HCT116 (cell line): ENCODE data around the gene TUBA4B. TPM values are rescaled to one million over a fixed set of nuclear protein-coding genes. Genes with fewer than 3 reads are reported as not detected.

Experiments used
- ATAC-seq: fragments of 200-7000 bp; cut with Tn5 transposase; 2 replicates; pipeline ENCODE4 v1.9.1; 2020; ENCODE audit warnings: mild to moderate bottlenecking, moderate library complexity
- BruUV-seq: library from RNA; stranded (reverse); fragments of 400-500 nt; replicated peaks from 2 replicates; lab custom pipeline; 2021; lab: Mats Ljungman, UMichigan
- CTCF ChIA-PET: fragments of 300-600 bp; sonication (Branson Sonifier 250); formaldehyde crosslinking; loops from one replicate; lab custom pipeline; 2021; ENCODE audit warnings: antibody characterized with exemption; lab: Charles Lee
- POLR2A ChIA-PET: fragments of 300-600, 350-600 bp; sonication (Branson Sonifier 250); formaldehyde crosslinking; loops from one replicate; lab custom pipeline; 2021; ENCODE audit warnings: antibody characterized with exemption; lab: Charles Lee
- RAD21 ChIA-PET, 2 experiments: fragments of 300-600 bp; sonication (Branson Sonifier 250); formaldehyde crosslinking; loops; one replicate each; lab custom pipeline; 2023; ENCODE audit warnings: low total read pairs in 2 of 2; ENCODE audit not compliant: uncharacterized antibody in 2 of 2, unreplicated experiment in 2 of 2, low non-redundant PET in 1 of 2; lab: Charles Lee
- DNase-seq: peaks from one replicate; pipeline ENCODE4 v3.0.0-alpha.2; 2010; ENCODE audit warnings: low read depth, low spot score
- H2AFZ ChIP-seq: fragments of 200-600 bp; shearing (Covaris generic), sonication (generic); 2 replicates; pipeline ENCODE4 v1.6.1; 2017; ENCODE audit warnings: low read depth, mixed run types, mixed read lengths, antibody characterized with exemption, low read length; ENCODE audit not compliant: poor library complexity, severe bottlenecking
- H3K27ac ChIP-seq: 2 replicates; pipeline ENCODE4 v1.5.1; 2012; ENCODE audit warnings: low read depth, low read length
- H3K27me3 ChIP-seq: fragments of 200-600 bp; sonication (generic); 2 replicates; pipeline ENCODE4 v1.6.1; 2016; ENCODE audit warnings: mixed run types, low read length, mixed read lengths; ENCODE audit not compliant: insufficient read depth
- H3K36me3 ChIP-seq, 2 experiments: fragments of 200-500 bp in 1 of 2; fragments of 200-600 bp in 1 of 2; sonication (Bioruptor generic) in 1 of 2; sonication (generic) in 1 of 2; 2 replicates each; pipeline versions ENCODE4 v1.5.1 to v1.6.1; 2014 to 2016; ENCODE audit warnings: low read length in 2 of 2, inconsistent platforms in 1 of 2, mixed read lengths in 1 of 2, mixed run types in 1 of 2; ENCODE audit not compliant: insufficient read depth in 2 of 2, control insufficient read depth in 1 of 2
- H3K4me1 ChIP-seq, 2 experiments: fragments of 200-600 bp in 1 of 2; sonication (generic) in 1 of 2; 2 replicates each; pipeline versions ENCODE4 v1.5.1 to v1.6.1; 2012 to 2017; ENCODE audit warnings: low read length in 2 of 2, inconsistent platforms in 1 of 2, mild to moderate bottlenecking in 1 of 2, mixed read lengths in 1 of 2, mixed run types in 1 of 2, moderate library complexity in 1 of 2; ENCODE audit not compliant: insufficient read depth in 2 of 2, control insufficient read depth in 1 of 2
- H3K4me2 ChIP-seq: fragments of 200-600 bp; sonication (generic); 2 replicates; pipeline ENCODE4 v1.6.1; 2017; ENCODE audit warnings: mixed run types, low read length, mixed read lengths
- H3K4me3 ChIP-seq, 2 experiments: fragments of 200-600 bp in 1 of 2; sonication (generic) in 1 of 2; replicated peaks in 1 of 2; 2 replicates each; pipeline ENCODE4 v1.5.1; 2011 to 2016; ENCODE audit warnings: low read length in 2 of 2, control low read depth in 1 of 2, low read depth in 1 of 2, mild to moderate bottlenecking in 1 of 2, mixed read lengths in 1 of 2, mixed run types in 1 of 2
- H3K79me2 ChIP-seq: fragments of 200-600 bp; sonication (generic); 2 replicates; pipeline ENCODE4 v1.6.1; 2017; ENCODE audit warnings: mild to moderate bottlenecking, mixed run types, low read length, moderate library complexity, mixed read lengths; ENCODE audit not compliant: insufficient read depth
- H3K9ac ChIP-seq: fragments of 200-600 bp; sonication (generic); 2 replicates; pipeline ENCODE4 v1.6.1; 2016; ENCODE audit warnings: low read length, mixed read lengths
- H3K9me2 ChIP-seq: fragments of 200-600 bp; sonication (generic), shearing (Covaris generic); 2 replicates; pipeline ENCODE4 v1.6.1; 2017; ENCODE audit warnings: mixed run types, mild to moderate bottlenecking, moderate library complexity; ENCODE audit not compliant: insufficient read depth
- H3K9me3 ChIP-seq, 2 experiments: fragments of 200-500 bp in 1 of 2; fragments of 200-600 bp in 1 of 2; sonication (Bioruptor generic) in 1 of 2; sonication (generic) in 1 of 2; 2 replicates each; pipeline ENCODE4 v1.6.1; 2014 to 2017; ENCODE audit warnings: low read length in 2 of 2, mixed read lengths in 2 of 2, inconsistent platforms in 1 of 2, low read depth in 1 of 2, mild to moderate bottlenecking in 1 of 2, mixed run types in 1 of 2, moderate library complexity in 1 of 2; ENCODE audit not compliant: control insufficient read depth in 1 of 2, insufficient read depth in 1 of 2
- H4K20me1 ChIP-seq: fragments of 200-600 bp; sonication (generic), shearing (Covaris generic); 2 replicates; pipeline ENCODE4 v1.6.1; 2017; ENCODE audit warnings: mixed run types, mild to moderate bottlenecking, moderate library complexity; ENCODE audit not compliant: insufficient read depth
- CEBPB ChIP-seq: IDR thresholded peaks from 2 replicates; pipeline ENCODE4 v1.6.1; 2012; ENCODE audit warnings: low read depth
- EGR1 ChIP-seq: IDR thresholded peaks from 2 replicates; pipeline ENCODE4 v1.6.1; 2012; ENCODE audit warnings: low read depth
- JUND ChIP-seq: IDR thresholded peaks from 2 replicates; pipeline ENCODE4 v1.6.1; 2012
- RAD21 ChIP-seq: IDR thresholded peaks from 2 replicates; pipeline ENCODE4 v1.6.1; 2012; ENCODE audit warnings: low read depth, mild to moderate bottlenecking
- SIN3A ChIP-seq: IDR thresholded peaks from 2 replicates; pipeline ENCODE4 v1.6.1; 2012; ENCODE audit warnings: low read depth
- SP1 ChIP-seq: IDR thresholded peaks from 2 replicates; pipeline ENCODE4 v1.6.1; 2012; ENCODE audit warnings: low read depth
- TCF7L2 ChIP-seq: IDR thresholded peaks from 2 replicates; pipeline ENCODE4 v1.7.0; 2011; ENCODE audit warnings: borderline replicate concordance, inconsistent platforms; ENCODE audit not compliant: insufficient read depth, insufficient read length; ENCODE audit errors: extremely low read depth
- ZNF274 ChIP-seq: fragments of 200-500 bp; sonication (Bioruptor generic); IDR thresholded peaks from 2 replicates; pipeline ENCODE4 v1.6.1; 2014; ENCODE audit warnings: mild to moderate bottlenecking, low read depth, low read length, inconsistent platforms
- intact Hi-C: fragments of 100-400 bp; cut with micrococcal nuclease; formaldehyde crosslinking; loops from 2 replicates; pipeline ENCODE4 v1.10.0; 2022
- total RNA-seq: library from RNA; stranded (reverse); gene quantifications from one replicate; pipeline ENCODE4 v1.2.1, GENCODE V29; 2021; ENCODE audit not compliant: unreplicated experiment
- TF ChIP-seq, protein P1 (sequence below): IDR thresholded peaks from 2 replicates; pipeline ENCODE4 v1.6.1; 2012
- TF ChIP-seq, protein P2 (sequence below): IDR thresholded peaks from 2 replicates; pipeline ENCODE4 v1.6.1; 2011; ENCODE audit warnings: mild to moderate bottlenecking, low read length, moderate library complexity; ENCODE audit not compliant: insufficient replicate concordance; ENCODE audit errors: extremely low read depth

The TUBA4B gene
- total RNA-seq, 1 experiment from 2014 or later, result not detected

DNA sequence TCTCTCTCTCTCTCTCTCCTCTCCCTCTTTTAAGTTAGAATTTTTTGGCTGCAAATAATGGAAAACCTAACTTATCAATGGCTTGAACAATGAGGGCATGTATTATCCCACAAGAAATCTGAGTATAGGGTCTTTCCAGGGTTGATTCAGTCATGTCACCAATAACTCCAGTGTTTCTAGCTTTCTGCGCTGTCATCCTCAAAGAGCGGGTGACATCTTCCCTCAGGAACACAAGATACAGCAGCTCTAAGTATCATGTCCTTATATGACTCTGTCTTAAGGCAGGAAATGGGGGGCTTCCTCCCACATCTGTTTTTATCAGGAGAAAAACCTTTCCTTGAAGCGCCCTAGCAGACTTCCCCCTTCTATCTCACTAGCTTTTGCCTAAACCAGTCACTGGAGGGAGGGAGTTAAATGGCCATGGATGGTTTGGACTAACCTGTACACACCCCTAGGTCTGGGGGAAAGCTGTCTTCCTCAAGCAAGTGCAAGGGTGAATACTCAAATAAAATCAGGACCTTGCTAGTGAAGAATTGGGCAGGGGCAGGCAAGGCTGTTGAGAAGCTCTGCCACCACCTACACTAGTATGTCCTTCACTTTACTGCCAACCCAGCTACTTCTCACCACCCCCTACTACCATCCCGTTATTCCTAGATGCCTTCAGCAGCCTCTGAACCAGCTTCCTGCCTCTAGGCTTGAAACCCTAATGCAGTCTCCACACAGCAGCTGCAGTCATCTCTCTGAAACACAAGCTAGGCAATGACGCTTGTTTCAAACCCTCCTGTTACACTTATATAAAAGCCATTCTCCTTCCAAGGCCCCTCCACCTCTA is 8.2 kb downstream of the TUBA4B start:
- Histone ChIP-seq H2AFZ (no peak overlapping the region), H4K20me1 (no peaks in the 10 kb centered on the region), H3K27ac (no peak overlapping the region), H3K79me2 (no peaks in the 10 kb centered on the region), H3K4me3 (no peak overlapping the region), H3K36me3 (no peaks in the 10 kb centered on the region), H3K4me2 (no peak overlapping the region), H3K9ac (no peak overlapping the region), H3K27me3 (peaks cover 4% of the 10 kb centered on the region; the same call in 1 of the 2 replicates), H3K9me3 (no peaks in the 10 kb centered on the region), H3K9me2 (no peaks in the 10 kb centered on the region), H3K4me1 (no peaks in the 10 kb centered on the region)
- POLR2A ChIA-PET, result interaction anchor here (0.8 to 1.4 kb wide), 2 partner anchors 9 to 13 kb away, joined by 3 to 4 read pairs; partner anchors contain the start of gene TUBA4B
- CTCF ChIA-PET, result interaction anchor here (1.0 to 2.3 kb wide), 3 partner anchors 17 to 34 kb away, joined by 3 to 8 read pairs (median 6); partner anchors contain the start of gene DNAJB2
- no peak for DNase-seq
- no peak for TF ChIP-seq EGR1
- TF ChIP-seq SIN3A, result no peak
- no peak for TF ChIP-seq CEBPB
- TF ChIP-seq JUND, result no peak
- TF ChIP-seq, protein P1, sequence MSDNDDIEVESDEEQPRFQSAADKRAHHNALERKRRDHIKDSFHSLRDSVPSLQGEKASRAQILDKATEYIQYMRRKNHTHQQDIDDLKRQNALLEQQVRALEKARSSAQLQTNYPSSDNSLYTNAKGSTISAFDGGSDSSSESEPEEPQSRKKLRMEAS, result no peak
- ATAC-seq, result no peak
- RAD21 ChIA-PET, result no interaction called here
- intact Hi-C loops, result no loop called here
- BruUV-seq, result no TSS peak

DNA sequence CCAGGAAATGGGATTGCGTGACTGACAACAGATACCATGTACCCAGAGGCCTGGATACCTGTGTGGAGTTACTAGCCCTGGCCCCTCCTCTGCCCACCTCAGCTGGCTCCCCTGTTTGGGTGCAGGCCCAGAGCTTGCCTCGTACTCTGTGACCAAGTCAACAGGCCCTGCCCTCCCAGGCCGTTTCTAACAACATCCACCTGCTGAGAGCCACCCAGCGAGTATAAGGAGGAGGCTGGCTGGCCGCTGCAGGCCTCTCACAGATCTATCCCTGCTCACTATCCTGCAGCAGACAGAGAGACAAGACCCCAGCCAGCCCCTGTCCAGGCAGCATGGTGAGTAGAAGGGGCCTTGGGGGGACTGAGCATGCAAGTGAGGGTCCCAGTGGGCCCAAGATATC is 13.2 kb downstream of the TUBA4B start:
- H3K4me2 ChIP-seq, result no peak overlapping the region
- DNase-seq, result no peak
- peaks cover 1% of the 10 kb centered on the region; the same call in 1 of the 2 replicates for H3K27me3 ChIP-seq
- intact Hi-C loops, result no loop called here
- no peaks in the 10 kb centered on the region for H4K20me1 ChIP-seq
- H2AFZ ChIP-seq, result no peak overlapping the region
- H3K9me3 ChIP-seq, result no peaks in the 10 kb centered on the region
- H3K36me3 ChIP-seq, result no peaks in the 10 kb centered on the region
- ChIA-PET RAD21 (no interaction called here), CTCF (interaction anchor here (1.4 kb wide), 1 partner anchor 29 kb away, joined by 4 read pairs; no protein-coding TSS in a partner anchor), POLR2A (no interaction called here)
- no peak overlapping the region for H3K4me3 ChIP-seq
- ATAC-seq, result no peak
- no peak for TF ChIP-seq EGR1
- no peak for TF ChIP-seq RAD21
- no peak for TF ChIP-seq SP1
- TF ChIP-seq, protein P2, sequence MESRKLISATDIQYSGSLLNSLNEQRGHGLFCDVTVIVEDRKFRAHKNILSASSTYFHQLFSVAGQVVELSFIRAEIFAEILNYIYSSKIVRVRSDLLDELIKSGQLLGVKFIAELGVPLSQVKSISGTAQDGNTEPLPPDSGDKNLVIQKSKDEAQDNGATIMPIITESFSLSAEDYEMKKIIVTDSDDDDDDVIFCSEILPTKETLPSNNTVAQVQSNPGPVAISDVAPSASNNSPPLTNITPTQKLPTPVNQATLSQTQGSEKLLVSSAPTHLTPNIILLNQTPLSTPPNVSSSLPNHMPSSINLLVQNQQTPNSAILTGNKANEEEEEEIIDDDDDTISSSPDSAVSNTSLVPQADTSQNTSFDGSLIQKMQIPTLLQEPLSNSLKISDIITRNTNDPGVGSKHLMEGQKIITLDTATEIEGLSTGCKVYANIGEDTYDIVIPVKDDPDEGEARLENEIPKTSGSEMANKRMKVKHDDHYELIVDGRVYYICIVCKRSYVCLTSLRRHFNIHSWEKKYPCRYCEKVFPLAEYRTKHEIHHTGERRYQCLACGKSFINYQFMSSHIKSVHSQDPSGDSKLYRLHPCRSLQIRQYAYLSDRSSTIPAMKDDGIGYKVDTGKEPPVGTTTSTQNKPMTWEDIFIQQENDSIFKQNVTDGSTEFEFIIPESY, result no peak
- no peak for TF ChIP-seq ZNF274
- TF ChIP-seq, protein P1, result no peak
- TF ChIP-seq TCF7L2, result no peak
- no peaks in the 10 kb centered on the region for H3K79me2 ChIP-seq
- no peak overlapping the region for H3K27ac ChIP-seq
- H3K9me2 ChIP-seq, result no peaks in the 10 kb centered on the region
- BruUV-seq, result no TSS peak
- no peak overlapping the region for H3K9ac ChIP-seq
- H3K4me1 ChIP-seq, result no peaks in the 10 kb centered on the region; a peak in 1 of 4 replicates
